ENCODE measurements around the gene SIGLEC11.
"Not testable (repeated sequence)": the region's sequence is repeated elsewhere in the genome, so short reads cannot be mapped to it uniquely, and the experiment has no call there.

SIGLEC11 gene

GRCh38 chr19:49960980-49961379, at the start of gene SIGLEC11:
TSS of gene SIGLEC11 (minus strand) at chr19:49961172. CDS start at chr19:49961081, 91 bp downstream.
- not testable (repeated sequence) for DNase-seq (ENCODE audit: low read depth)

GRCh38 chr19:50008532-50008931, 47.6 kb upstream of the SIGLEC11 start:
- DNase-seq (ENCODE audit: low read depth) = no peak

GRCh38 chr19:50007947-50008346, 47.0 kb upstream of the SIGLEC11 start:
- DNase-seq (ENCODE audit: low read depth) = no peak

- no peak for DNase-seq (ENCODE audit: low read depth)
Measured at GRCh38 chr19:50007170-50007569, 46.2 kb upstream of the SIGLEC11 start.

GRCh38 chr19:50005428-50005827, 44.5 kb upstream of the SIGLEC11 start:
- DNase-seq (ENCODE audit: low read depth) = no peak

- no peak for DNase-seq (ENCODE audit: low read depth)
Measured at GRCh38 chr19:50003810-50004419, 42.9 kb upstream of the SIGLEC11 start.

- DNase-seq (ENCODE audit: low read depth) = no peak
Measured at GRCh38 chr19:50003254-50003788, 42.3 kb upstream of the SIGLEC11 start.

GRCh38 chr19:50002386-50002960, 41.5 kb upstream of the SIGLEC11 start:
- no peak for DNase-seq (ENCODE audit: low read depth)

- DNase-seq (ENCODE audit: low read depth) = no peak
Measured at GRCh38 chr19:50001775-50002174, 40.8 kb upstream of the SIGLEC11 start.

GRCh38 chr19:50000841-50001557, 40.0 kb upstream of the SIGLEC11 start:
- DNase-seq (ENCODE audit: low read depth) = no peak

- no peak for DNase-seq (ENCODE audit: low read depth)
Measured at GRCh38 chr19:50000038-50000840, 39.3 kb upstream of the SIGLEC11 start.

- DNase-seq (ENCODE audit: low read depth) = no peak
Measured at GRCh38 chr19:49999371-50000010, 38.5 kb upstream of the SIGLEC11 start.

- no peak for DNase-seq (ENCODE audit: low read depth)
Measured at GRCh38 chr19:49997709-49998108, 36.7 kb upstream of the SIGLEC11 start.

- no peak for DNase-seq (ENCODE audit: low read depth)
Measured at GRCh38 chr19:49988433-49988832, 27.5 kb upstream of the SIGLEC11 start.

GRCh38 chr19:49988007-49988406, 27.0 kb upstream of the SIGLEC11 start:
- no peak for DNase-seq (ENCODE audit: low read depth)

GRCh38 chr19:49987159-49987698, 26.3 kb upstream of the SIGLEC11 start:
- DNase-seq (ENCODE audit: low read depth) = peak; percentile 53

- no peak for DNase-seq (ENCODE audit: low read depth)
Measured at GRCh38 chr19:49986354-49986753, 25.4 kb upstream of the SIGLEC11 start.

- DNase-seq (ENCODE audit: low read depth) = no peak
Measured at GRCh38 chr19:49985871-49986270, 24.9 kb upstream of the SIGLEC11 start.

- no peak for DNase-seq (ENCODE audit: low read depth)
Measured at GRCh38 chr19:49984491-49984890, 23.5 kb upstream of the SIGLEC11 start.

GRCh38 chr19:49983645-49984229, 22.8 kb upstream of the SIGLEC11 start:
- peak; percentile 82 for DNase-seq (ENCODE audit: low read depth)
